NK-92 treated with Interleukin-12 subunit alpha and Interleukin-12 subunit beta, amount 100 ng/mL, for 24 hours (cell line): ENCODE measurements around the gene CBX4.
"Not testable (repeated sequence)": the region's sequence is repeated elsewhere in the genome, so short reads cannot be mapped to it uniquely, and the experiment has no call there.

Source experiments
- DNase-seq: peaks from one replicate; lab custom pipeline; 2025; lab: John Stamatoyannopoulos, UW

The CBX4 gene

DNA sequence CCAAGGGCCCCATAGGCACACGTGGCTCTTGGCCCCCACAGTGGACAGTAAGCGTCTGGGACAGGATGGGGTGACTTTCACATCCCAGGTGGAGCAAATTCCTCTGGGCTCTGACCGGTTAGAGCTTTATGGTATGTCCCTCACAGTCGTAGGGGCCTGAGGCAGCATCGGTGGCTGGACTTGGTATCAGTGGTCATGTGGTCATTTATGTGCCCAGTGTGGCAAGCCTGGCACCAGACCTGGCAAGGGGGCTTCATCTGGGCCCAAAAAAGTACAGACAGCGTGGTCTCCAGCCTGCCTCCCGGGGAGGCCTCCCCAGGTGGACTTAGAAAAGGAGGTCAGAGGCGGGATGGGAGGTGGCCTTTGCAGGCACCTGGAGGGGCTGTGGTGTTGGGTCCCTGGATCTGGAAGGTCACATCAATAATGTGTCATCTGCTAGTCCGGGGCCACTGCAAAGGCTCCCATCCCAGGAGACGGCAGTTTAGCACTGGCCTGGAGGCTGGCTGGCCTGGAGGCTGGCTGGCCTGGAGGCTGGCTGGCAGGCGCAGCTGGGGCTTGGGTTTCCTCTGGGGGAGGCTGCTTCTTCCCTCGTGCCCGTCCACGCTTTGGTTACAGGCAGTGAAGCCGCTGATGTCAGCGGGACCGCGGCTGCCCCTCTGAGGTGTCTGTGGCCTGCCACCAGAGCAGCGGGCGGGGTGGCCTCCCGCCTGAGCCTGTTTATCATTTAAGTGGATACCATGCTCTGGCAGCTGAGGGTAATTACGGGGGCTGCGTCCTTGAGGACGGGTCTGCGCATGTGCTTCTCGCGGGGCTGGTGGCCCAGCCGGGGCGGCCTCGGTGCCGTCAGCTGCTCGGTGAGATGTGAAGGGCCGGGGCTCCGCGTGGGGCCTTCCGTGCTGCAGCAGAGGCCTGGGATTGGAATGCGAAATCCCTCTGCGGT, 20.7 kb upstream of the CBX4 start:
- no peak for DNase-seq

DNA sequence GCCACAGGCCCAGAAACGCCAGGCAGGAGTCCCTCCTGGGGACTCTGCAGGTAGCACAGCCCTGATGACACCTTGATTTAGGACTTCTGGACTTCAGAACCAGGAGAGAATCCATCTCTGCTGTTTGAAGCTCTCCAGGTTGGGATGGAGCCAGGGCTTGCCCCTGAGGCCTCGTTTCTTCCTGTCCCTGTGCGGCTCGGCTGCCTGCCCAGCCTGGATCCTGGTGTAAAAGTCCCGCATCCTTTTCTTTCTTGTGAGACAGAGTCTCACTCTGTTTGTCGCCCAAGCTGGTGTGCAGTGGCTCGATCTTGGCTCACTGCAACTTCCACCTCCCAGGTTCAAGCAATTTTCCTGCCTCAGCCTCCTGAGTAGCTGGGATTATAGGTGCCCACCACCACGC, 17.9 kb upstream of the CBX4 start:
- no peak for DNase-seq

DNA sequence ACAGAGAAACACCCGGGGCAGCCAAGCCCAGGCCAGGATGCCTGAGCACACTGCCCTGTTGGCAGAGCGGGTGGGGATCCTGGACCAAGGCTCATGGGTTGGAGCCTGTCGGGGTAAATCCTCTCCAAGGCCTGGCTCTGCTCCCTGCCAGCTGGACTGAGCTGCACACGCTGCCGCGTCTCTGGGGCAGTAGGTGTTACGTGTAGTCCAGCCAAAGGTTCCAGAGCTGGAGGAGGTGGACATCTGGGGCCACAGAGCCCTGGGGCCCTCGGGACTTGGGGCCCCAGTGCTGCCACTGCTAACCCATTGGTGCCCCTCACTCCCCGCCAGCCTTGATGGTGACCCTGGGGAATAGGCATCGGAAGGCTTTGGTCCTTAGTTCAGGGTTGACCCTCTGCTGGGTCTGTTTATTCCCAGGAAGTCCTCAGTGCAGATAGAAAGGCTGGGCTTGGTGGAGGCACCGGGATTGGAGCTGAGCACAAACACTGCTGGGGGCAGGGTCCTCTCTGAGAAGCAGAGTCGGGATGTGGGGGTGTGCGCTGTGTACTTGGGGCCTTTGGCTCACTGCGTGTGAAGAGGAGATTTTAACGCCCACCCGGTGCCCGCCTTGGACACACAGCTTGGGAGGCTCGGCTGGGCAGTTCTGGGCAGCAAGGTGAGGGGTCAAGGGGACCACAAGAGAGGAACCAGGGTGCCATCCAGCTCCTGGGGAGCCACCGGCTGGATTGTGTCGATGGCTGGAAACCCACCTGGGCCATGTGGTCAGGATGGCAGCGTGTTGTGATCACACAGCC, 16.3 kb upstream of the CBX4 start:
- DNase-seq: no peak

DNA sequence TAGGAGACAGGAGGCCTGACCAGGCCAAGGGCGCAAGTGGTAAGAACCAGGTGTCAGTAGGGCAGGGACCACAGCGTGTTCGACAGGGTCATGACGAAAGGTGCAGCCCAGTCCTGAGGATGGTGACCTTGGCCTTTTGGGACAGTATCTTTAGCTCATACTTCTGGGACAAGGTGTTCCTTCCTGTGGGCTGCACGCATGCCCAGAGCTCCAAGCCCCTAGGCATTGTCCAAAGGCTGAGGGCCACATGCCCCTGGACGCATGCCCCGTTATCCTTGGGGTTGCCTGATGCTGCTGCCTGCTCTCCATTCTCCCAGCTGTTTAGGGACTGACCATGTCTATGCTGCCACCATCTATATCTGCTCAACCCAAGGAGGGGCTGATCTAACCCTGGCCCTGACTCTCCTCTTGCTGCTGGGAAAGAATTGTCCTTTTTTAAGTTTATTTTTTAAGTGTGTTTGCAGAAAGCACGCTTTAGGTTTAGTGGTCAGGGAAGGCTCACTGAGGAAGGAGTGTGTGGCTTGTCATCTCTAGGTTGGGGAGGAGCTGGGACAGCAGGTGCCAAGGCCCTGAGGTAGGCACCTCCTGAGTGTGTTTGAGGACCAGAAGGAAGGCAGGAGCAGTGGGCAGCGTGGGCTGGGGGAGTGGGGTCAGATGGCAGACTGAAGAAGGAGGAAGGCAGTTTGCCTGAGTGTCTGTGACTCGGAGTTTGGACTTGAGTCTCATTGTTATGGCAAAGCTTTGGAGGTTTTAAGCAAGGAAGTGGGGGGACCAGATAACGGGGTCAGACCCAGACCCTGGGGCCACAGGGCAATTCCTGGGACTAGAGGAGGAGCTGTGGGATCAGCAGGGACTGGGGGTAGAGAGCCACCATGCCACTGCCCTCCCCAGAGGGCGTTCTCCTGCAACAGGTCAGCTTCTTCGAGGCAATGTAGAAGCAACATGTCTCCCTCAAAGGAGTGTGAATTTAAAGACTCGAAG, 15.1 kb upstream of the CBX4 start:
- DNase-seq: no peak

DNA sequence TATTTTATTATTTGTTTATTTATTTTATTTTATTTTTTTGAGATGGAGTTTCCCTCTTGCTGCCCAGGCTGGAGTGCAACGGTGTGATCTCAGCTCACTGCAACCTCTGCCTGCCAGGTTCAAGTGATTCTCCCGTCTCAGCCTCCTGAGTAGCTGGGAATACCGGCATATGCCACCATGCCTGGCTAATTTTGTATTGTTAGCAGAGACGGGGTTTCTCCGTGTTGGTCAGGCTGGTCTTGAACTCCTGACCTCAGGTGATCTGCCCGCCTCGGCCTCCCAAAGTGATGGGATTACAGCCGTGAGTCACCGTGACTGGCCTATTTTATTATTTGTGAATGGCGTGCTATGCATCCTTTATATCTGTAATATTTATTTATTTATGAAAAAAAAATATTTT, 13.9 kb upstream of the CBX4 start:
- not testable (repeated sequence) for DNase-seq

DNA sequence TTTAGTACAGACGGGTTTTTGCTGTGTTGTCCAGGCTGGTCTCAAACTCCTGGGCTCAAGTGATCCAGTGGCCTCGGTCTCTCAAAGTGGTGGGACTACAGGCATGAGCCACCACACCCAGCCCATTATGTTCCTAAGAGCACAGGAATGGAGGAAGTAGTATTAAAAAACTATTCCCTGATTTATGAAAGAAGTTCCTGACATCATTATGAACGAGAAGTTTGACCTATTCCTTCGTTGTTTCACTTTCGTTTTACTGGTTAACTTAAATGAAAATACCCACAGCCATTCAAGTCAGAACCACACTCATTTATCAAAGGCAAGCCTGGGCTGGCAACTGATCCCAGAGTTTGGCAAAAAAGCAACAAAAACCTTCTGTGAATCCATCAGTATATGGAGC, 13.5 kb upstream of the CBX4 start:
- no peak for DNase-seq

DNA sequence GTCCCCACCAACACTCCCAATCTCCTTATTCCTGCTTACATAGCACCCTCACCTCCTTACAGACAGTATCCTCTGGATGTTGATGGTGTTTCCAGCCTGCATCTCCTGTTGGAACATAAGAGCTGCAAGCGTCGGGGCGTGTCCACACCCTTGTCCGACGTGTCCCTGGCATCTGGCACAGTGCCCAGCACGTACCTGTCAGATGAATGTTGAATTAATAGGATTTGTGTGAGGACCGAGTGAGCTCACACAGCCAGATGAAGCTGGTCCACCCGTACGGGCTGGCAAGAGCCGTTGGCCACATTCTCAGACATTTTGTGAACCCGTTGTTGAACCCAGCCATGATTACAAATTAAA, 12.2 kb upstream of the CBX4 start:
- DNase-seq: no peak

DNA sequence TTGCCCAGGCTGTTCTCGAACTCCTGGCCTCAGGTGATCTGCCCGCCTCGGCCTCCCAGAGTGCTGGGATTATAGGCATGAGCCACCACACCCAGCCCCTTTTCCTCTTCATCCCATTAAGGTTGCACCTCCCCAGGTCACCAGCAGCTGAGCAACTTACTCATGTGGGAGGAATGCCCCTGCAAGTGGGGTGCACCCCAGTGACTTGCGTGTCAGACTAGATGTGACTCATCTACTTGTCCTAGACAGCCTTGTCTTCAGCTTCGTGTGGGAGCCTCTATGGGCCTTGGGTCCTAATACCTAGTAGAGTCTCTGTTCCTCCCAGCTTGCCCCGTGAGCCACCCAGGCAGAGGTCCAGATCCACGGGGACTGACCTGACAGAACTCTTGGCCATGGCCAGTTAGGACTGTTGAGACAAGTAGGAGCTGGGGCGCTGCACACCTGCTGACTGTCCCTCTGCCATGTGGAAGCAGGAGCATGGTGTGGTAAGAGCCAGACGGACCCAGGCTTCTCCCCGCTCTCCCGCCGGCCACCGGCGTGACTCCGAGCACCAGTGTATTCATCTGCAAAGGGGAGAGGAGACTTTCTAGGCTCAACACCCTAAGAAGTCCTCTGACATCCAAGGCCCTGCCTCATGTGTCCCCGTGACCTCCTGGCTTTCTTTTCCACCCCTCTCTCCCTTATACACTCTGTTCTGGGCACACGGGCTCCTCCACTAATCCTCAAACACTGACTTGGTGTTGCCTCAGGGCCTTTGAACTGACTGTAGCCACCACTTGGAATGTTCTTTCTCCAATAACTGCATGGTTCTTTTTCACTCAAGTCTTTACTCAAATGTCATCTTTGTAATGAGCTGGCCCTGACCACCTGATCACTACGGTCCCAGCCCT, 11.6 kb upstream of the CBX4 start:
- no peak for DNase-seq

DNA sequence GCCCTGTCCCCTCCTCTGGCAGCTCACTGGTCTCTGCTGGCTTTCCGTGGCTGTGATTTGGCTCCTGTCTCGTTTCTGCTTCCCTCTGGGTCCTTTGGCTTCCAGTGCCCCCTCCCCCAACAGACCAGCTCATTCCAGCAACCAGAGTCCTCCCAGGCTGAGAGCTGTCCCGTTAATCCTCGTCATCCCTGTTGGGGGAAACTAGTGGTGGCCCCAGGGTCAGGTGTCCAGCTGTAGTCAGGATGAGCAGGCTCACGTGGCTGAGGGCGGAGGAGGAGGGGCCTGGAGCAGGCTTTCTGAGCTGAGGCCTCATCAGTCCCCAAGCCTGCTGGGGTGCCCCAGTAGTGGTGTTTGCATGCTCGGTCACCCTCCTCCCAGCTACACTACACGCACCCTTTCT, 10.7 kb upstream of the CBX4 start:
- DNase-seq: no peak

DNA sequence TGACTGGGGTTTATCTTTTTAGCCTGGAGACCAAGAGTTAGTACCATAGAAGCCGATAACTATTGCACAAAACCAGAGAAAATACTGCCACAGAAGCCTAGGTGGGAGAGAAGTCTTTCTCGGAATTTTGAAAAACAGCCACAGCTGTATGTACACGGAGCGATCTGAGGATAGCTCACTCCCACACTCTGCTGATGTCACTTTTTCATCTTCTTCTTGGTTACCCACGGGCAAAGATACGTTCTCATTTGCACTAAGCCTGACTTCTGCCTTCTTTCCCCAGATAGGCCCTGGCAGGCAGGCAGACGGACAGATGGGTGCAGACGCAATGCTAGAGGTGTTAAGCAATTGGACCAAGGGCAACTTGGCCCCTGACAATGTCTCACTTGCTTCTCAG, 9.1 kb upstream of the CBX4 start:
- no peak for DNase-seq

DNA sequence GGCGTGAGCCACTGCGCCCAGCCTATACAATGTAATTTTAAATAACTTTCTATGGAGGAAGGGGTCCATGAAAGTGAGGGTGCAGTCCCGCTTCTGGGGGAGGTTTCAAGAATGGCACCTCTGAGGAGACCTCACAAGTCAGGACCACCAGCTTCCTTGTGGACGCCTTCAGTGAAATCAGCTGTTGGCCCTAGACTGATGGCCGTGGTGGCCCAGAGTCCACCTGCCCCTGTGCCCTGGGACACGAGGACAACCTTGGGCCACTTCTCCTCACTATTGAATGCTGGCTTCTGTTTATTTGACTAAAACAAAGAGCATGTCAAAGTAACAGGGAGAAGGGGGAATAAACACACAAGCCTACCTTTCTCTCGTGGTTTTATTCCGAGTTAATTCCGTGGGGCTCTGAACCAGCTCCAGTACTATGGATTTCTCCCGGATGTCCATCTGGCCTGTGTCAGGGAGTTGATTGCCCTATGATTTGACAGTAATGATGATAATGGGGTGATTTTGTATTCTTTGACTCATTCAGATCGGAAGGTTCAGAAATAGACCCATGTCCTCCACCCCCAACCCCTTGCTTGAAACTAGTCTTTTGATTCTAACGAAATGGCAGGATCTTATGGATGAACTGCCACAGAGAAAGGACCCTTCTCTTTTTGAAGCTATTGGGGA, 8.6 kb upstream of the CBX4 start:
- no peak for DNase-seq

DNA sequence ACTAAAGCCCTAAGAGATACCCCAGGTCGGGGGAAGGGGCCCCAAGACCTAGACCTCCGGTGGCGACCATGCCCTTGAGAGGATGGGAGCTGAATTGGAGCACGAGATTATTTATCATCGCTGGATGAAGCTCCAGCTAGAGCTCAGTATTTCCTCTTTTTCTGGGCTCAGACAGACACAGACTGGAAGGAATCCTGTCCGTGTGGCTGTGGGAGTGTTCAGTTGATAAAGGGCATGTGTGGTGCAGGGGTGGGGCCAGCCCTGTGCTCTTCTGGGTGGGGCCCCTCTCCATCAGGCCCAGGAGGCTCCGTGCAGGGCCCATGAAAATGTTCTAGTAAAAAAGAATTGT, 6.3 kb upstream of the CBX4 start:
- DNase-seq: no peak

DNA sequence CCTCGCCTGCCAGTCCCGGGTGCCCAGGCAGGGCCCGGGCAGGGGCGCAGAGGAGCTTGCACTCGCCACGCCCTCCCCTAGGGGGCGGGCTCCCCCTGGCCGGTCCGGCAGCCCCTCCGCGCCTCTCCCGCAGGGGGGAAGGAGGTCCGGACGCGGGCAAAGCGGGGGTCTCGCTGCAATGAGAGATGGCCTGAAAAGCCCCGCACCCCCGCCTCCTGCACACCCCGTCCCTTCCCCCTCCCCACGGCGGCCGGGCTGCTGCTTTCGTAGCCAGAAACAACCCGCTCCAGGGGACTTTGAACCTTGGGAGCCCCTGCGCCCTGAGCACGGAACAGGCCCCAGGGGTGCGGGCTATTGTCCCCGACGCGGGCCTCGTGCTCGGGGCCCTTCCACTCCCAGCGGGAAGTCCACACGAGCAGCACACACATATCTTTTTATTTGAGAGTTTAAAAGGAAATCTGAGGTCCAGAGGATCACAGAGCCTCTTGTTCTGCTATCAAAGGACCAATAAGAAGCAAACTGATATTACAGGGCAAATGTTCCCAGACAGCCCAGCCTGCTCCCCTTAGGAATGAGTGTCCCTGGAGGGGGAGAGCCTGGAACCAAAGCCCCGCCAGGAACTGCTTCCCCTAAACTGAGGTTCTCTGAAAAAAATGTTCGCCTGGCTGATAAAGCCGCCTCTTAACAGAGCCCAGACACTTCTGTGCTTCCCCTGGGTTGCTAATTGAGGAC, 5.8 kb upstream of the CBX4 start:
- no peak for DNase-seq

DNA sequence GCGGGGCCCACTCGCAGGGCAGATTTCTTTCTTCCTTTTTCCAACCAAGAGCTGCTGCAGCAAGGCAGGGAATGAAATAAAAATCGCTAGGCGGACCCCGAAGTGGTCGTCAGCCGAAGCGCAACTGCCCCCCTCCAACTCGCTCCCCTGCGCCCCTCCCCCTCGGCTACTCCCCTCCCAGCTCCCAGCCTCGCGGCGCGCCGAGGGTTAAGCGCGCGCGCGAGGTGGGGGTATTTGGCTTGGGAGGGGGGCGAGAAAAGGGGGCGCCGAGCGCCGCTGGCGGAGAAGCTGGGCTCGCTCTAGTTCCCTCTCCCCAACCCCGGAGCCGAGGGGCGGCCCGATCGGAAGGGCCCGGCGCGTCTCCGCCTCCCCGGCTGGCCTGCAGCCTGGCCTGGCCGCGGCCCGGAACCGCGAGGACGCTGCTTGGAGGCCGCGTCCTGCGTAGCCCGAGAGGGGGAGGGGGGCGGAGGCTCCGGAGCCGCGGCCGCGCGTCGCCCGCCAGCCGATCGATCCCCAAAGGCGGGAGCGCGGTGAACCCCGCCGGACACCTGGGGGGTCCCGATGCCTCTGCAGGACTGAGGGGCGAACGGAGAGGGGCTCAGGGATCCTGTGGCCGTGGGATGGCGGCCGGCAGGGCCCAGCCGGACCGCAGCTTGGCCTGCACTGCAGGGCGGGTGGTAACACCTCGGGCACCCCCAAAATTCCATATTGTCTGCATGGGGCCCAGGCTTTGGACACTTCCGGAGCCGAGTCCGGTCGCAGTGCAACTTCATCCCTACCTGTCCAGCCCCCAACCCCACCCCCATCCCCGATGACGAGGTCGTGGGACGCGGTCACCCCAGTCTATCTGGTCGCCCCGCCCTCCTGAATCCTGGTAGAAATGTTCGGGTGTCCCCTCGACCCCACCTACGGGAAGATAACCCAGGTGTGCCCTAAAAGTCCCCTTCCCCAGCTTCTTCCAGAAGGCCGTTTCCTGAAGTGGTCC, 4.9 kb upstream of the CBX4 start:
- DNase-seq: no peak

DNA sequence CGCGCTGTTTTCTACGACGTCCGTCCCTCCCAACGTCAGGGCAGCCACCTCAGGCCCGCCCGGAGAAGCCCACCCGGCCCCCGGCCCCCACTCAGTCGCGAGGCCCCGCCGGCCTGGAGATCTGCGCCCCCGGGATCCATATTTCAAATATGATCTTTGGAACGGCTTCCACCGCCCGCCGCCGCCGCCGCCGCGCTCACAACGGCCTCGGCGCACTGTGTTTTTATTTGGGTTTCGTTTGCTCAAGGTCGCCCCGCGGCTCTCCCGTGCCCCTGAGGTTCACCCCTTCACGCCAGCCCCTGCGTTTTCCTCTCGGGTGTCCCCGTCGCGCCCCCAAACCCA, 4.2 kb upstream of the CBX4 start:
- no peak for DNase-seq

DNA sequence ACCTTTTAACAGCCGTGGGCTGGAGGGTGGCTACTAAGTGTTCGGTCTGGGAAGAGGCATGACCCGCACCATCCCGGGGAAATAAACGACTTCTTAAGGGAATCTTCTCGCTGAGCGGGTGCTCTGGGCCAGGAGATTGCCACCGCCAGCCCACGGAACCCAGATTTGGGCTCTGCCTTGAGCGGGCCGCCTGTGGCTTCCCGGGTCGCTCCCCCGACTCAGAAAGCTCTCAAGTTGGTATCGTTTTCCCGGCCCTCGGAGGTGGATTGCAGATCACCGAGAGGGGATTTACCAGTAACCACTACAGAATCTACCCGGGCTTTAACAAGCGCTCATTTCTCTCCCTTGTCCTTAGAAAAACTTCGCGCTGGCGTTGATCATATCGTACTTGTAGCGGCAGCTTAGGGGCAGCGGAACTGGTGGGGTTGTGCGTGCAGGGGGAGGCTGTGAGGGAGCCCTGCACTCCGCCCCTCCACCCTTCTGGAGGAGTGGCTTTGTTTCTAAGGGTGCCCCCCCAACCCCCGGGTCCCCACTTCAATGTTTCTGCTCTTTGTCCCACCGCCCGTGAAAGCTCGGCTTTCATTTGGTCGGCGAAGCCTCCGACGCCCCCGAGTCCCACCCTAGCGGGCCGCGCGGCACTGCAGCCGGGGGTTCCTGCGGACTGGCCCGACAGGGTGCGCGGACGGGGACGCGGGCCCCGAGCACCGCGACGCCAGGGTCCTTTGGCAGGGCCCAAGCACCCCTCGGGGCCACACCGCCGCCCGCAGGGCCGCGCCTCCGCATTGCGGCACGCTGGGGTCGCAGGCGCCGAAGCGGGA, 3.6 kb upstream of the CBX4 start:
- DNase-seq: no peak

DNA sequence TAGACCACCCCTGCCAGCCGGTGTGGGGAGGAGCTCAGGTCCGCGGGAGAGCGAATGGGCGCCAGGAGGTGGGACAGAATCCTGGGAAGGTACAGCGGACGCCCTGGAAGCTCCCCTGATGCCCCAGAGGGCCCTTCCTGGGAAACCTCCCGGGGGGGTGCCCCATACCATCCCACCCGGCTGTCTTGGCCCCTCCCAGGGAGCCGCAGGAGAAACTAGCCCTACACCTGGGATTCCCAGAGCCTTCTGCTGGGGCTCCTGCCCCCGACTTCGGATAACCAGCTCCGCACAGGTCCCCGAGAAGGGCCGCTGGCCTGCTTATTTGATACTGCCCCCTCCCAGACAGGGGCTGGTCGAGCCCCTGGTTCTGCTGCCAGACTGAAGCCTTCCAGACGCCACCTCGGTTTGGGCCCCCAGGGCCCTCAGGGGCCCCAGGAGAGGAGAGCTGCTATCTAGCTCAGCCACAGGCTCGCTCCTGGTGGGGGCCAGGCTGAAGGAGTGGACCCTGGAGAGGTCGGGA, 3.0 kb upstream of the CBX4 start:
- DNase-seq: no peak
